GM19193 (cell line): ENCODE results near the gene KLHL21.

ENCODE experiments used
- POLR2A ChIP-seq: IDR thresholded peaks from 4 replicates; pipeline ENCODE4 v1.6.1; 2011; ENCODE audit not compliant: insufficient read depth, insufficient read length; ENCODE audit errors: extremely low read depth

Gene KLHL21, protein sequence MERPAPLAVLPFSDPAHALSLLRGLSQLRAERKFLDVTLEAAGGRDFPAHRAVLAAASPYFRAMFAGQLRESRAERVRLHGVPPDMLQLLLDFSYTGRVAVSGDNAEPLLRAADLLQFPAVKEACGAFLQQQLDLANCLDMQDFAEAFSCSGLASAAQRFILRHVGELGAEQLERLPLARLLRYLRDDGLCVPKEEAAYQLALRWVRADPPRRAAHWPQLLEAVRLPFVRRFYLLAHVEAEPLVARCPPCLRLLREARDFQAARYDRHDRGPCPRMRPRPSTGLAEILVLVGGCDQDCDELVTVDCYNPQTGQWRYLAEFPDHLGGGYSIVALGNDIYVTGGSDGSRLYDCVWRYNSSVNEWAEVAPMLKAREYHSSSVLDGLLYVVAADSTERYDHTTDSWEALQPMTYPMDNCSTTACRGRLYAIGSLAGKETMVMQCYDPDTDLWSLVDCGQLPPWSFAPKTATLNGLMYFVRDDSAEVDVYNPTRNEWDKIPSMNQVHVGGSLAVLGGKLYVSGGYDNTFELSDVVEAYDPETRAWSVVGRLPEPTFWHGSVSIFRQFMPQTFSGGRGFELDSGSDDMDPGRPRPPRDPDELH

DNA sequence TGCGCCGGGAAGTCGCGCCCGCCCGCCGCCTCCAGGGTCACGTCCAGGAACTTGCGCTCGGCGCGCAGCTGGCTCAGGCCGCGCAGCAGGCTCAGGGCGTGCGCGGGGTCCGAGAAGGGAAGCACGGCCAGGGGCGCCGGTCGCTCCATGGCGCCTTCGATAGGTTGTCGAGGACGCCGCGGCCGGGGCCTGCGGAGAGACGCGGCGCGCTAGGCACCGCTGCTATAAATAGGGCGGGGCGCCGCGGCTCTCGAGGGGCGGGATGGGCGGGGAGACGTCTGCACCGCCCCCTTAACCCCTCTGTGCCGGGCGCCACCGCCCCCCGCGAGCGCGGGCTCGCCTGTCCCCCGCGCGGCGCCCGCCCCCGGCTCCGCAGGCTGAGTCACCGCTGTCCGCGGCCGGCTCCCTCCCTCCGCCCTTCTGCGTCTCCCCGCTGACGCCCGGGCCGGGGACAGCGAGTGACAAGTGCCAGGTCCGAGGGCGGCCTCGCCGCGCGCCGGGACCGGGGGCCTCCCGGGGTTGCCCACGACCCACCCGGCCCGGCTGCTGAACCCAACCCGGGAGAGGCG, at the start of gene KLHL21:
TSS of gene KLHL21 (minus strand) at position 201 of the 569 bp plus-strand sequence. CDS start at position 149, 52 bp downstream.
- peak; percentile 91 for TF ChIP-seq POLR2A

DNA sequence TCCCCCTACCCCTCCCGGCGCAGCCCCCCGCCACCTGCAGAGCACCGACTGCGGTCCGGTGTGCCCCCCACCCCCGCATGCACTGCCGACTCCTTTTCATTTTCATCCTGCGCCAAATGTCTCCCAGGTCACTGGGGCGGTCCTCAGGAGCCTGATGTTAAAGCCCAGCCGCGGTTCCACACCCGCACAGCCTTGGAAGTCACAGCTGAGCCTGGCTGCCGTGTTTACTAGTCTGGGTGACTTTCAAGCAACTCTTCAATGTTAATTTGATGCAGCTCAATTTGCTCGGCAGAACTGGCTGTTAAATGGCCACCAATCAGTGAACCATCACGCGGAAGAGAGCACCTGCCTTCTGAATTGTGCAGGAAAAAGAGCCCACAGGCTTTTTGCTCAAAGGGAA, 49.2 kb upstream of the KLHL21 start:
- TF ChIP-seq POLR2A = no peak

DNA sequence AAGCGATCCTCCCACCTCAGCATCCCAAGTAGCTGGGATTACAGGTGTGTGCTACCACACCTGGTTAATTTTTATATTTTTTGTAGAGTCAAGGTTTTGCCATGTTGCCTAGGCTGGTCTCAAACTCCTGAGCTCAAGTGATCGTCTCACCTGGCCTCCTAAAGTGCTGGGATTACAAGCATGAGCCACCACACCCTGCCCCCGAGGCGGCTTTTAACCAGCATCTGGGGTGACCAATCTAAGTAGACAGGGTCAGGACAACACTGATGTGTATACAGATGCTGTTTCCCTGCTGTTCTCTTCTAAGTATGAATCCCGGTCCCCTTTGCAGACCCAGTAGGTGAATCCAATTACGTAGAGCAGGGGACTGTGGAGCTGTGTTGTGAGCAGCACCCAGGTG, 45.9 kb upstream of the KLHL21 start:
- TF ChIP-seq POLR2A = no peak

DNA sequence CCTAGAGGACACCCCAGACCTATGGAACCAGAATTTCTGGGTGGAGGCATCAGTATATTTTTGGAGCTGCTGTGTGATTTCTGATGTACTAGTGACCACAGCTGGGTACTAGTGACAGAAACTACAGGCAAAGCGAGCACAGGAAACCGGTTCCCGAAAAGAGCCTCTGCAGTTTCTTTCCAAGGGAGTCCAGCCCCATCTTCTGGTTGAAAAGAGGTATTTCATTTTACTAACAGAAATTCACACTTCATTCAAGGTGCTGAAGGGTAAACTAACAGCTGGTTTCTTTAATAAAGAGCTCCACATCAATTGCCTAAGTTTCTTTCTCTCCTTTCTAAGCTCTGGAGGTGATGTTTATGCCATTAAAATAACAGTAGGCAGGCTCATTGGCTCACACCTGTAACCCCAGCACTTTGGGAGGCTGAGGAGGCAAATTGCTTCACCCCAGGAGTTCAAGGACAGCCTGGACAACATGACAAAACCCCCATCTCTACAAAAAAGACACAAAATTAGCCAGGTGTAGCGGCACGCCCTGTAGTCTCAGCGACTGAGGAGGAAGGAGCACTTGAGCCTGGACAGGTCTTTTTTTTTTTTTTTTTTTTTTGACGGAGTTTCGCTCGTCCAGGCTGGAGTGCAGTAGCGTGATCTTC, 44.0 kb upstream of the KLHL21 start:
- no peak for TF ChIP-seq POLR2A

DNA sequence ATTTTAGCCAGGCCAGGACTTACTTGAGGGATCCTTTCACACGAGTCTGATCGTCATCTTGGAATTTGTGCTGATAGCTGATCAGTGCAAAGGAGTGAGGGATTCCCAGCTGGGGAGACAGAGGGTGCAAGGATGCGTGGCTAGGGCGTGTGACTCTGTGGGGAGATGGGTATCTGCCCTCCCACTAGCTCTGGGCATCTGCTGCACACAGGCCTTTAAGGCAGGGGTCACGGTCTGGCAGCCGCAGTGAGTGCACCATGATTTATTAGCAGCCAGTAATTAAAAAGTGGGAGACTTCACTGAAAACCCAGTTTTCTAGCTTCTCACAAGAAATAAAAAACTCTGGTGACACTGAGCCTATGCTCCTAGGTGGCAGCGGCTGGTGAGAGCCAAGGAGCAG, 42.3 kb upstream of the KLHL21 start:
- no peak for TF ChIP-seq POLR2A

DNA sequence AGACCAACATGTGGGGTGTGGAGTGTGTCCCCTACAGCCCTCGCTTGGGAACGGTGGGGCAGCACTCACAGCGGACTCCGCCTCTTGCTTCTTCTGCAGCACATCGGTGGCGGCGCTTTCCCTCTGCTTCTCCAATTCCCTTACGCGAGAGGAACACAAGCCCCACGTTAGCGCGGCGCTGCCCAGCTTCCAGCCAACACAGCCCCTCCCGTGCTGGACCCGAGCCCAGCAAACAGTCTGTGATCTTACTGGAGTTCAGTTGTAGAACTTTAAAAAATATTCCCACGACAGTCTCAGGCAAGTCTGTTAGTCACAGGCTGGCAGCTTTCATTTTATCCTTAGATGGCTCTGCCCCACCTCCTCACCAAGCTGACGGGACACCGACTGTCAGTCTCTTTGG, 35.6 kb upstream of the KLHL21 start:
- TF ChIP-seq POLR2A = no peak

DNA sequence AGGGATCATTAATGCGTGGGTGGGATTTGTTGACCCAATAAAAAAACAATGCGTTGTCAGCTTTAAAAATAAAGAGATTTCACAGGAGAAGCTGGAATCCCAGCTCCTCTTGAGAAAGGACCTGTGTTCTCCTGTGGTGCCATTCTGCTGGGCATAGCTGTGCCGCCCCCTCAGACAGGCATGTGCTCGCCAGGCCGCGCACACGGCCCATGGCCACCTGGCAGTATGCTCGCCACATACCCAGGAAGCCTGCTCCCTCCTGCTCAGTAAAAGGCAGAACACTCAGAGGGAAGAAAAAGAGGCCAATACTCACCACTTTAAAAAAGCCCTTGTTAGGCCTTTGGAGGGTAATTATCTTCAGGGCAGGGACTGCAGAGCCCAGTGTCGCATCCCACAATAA, 35.1 kb upstream of the KLHL21 start:
- TF ChIP-seq POLR2A = no peak

DNA sequence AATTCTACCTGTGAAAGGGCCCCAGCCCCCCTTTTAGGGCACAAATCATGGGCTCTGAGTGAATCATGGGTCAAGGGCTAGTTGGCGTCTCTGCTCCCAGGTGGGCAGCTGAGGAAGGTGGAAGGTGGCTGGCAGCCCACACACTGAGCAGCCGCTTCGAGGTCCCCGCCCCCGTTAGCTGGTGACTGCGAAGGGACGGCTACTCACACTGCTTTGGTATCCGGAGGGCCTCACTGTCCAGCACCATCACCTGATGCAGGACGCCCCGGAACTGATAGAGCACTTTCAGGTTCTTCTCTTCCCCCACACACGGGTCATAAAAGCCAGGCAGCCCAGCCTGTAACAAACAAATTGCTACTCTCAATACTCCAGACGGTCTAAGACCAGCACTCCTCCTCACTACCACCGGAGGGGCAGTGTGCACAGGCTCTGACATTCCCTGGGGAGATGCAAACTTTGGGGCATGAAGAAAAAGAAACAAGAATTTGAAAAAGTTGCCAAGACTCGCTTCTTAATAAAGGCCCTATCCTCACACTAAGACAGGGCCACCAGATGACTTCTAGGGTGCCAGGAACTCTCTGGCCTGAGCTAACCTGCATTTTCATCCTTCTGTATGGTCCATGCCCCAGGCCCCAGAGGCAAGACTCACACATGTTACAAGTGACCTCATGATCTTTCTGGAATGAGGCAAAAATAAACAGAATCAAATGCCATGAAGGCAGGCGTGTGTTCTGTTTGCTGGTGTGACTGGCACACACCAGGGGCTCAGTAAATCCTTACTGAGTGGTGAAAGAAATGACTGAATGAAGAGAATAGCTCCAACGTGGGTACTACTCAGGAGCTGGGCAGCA, 33.5 kb upstream of the KLHL21 start:
- TF ChIP-seq POLR2A = no peak

DNA sequence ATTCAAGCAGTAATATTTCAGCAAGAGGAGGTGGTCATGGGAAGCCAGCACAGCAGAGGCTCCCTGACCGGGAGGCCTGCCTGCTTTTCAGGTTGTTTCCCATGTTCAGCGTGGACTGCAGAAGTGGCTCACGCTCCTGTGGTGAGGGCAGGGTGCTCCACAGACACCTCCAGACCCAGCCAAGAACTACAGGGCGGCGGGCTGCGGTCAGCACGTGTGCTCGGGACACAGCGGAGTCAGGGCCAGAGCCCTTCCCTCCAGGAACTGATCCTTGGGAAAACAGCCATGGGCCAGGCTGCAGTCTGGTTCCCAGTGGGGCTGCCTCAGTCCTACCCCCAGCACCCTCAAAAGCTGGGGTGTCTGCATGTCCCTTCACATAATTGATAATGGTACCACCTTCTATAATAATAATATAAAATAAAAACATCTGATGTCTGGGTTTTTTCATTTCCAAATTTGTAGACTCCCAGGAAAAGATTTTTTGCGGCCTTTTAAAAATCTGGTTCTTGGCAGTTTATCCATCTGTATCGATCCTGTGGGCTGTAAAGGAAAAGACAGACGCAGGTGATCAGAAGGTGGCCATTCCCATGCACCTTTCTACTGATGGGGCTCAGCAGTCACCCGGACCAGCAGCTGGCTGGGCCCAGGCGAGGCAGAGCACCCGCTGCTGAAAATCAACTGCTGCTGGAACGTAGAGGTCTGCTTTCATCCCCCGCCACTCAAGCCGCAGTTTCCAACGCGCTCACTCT, 32.7 kb upstream of the KLHL21 start:
- TF ChIP-seq POLR2A = no peak

DNA sequence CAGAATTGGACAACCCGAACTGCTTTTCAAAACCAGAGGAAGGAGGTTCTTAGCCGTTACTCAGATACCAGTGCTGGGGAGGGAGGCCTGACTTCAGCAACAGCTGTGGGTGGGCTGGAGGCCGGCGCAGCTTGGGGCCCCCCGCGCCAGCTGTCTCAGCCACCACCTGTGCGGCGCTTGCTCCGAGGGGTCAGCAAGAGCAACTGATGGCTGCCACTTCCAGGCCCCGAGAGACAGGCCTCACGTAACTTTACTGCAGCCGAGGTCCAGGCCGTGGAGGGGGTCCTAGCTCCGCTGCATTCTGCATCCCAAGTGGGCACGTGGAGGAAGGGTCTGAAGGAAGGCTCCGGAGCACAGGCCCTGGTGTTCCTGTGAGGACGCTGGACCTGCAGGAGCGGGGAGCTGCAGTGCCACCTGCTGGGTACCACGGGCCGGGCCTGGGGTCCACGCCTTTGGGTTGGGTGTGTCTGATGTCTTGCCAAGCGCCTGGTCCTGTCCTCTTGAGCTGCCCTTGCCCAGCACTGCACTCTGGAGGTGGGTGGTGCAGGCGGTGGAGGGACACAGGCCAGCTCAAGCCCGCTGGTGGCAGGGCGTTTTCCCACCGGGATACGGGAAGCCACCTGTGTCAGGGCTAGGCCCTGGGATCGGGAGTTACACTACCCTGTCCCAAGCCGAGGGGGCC, 31.8 kb upstream of the KLHL21 start:
- TF ChIP-seq POLR2A = no peak

DNA sequence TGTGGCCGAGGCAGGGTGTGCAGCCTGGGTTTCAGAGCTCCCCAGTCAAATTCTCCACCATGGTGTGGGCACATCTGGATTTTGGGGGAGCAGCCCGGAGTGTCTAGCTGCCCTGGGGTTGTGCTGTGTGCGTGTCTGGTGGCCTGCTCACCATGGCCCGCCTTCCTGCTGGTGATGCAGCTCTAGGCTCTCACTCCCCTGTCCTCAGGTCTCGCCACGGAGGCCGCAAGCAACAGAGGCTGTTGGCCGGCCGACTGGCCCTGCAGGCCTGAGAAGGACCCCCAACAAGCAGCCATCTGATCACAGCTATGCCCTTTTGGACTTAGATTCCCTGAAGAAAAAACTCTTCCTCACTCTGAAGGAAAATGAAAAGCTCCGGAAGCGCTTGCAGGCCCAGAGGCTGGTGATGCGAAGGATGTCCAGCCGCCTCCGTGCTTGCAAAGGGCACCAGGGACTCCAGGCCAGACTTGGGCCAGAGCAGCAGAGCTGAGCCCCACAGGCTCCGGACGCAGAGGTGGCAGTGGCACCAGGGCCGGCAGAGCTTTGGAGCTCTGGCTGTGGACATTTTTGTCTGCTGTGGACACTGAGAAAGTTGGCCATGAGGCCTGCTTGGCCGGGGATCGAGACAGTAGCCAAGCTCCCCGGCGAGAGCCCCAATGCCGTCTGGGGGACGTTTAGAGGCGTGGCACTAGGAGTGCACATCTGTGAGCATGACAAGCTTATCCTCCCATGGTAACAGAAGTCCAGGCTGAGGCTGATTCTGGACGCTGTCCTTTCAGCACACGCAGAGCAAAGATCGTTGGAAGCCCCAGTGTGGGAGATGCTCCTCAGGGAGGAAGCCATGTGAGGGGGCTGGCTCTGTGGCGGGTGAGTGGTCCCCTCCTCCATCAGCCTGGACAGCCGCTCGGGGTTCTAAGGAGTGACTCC, 30.2 kb upstream of the KLHL21 start:
- TF ChIP-seq POLR2A = no peak

DNA sequence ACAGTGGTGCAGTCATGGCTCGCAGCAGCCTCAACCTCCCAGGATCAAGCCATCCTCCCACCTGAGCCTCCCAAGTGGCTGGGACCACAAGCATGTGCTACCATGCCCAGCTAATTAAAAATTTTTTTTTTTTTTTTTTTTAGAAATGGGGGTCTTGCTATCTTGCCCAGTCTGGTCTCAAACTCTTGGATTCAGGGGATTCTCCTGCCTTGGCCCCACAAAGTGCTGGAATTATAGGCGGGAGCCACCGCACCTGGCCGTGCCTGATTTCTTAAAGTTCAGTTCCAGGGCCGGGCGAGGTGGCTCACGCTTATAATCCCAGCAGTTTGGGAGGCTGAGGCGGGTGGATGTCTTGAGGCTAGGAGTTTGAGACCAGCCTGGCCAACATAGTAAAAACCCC, 28.4 kb upstream of the KLHL21 start:
- no peak for TF ChIP-seq POLR2A

DNA sequence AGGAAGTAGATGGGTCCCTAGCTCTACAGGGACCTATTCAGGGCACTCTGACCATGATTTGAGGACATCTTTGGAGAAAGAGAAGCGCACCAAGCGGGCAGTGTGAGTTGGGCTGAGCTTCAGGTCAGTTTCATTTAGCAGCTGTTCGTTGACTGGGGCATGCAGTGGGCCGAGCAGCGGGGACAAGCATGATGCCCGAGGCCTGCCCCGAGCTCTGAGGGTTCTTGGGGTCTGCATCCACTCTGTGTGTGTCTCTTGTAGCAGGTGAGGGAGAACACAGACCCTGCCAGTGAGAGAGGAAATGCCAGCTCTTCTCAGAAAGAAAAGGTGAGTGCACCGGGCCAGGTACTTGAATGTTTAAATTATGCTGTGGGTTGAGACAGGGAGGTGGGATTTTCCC, 27.4 kb upstream of the KLHL21 start:
- TF ChIP-seq POLR2A = no peak

DNA sequence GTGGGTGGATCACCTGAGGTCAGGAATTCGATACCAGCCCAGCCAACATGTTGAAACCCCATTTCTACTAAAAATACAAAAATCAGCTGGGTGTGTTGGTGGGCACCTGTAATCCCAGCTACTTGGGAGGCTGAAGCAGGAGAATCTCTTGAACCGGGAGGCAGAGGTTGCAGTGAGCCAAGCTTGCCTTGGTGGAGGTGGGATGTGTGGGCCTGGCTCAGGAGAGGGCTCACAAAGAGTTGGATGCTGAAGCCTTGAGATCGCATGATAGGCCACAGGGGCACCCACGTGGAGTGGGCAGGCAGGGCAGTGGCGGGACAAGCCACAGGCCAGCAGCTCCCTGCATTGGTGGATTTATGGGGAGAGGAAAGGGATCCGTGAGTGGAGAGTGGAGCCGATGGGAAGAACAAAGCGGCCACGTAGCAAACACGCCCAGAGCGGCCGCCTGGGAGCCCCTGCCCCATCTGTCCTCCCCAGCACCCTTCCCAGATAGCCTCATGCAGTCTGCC, 26.4 kb upstream of the KLHL21 start:
- TF ChIP-seq POLR2A = no peak
